Measurements from ENCODE around the gene CCDC157.

CCDC157 gene

DNA sequence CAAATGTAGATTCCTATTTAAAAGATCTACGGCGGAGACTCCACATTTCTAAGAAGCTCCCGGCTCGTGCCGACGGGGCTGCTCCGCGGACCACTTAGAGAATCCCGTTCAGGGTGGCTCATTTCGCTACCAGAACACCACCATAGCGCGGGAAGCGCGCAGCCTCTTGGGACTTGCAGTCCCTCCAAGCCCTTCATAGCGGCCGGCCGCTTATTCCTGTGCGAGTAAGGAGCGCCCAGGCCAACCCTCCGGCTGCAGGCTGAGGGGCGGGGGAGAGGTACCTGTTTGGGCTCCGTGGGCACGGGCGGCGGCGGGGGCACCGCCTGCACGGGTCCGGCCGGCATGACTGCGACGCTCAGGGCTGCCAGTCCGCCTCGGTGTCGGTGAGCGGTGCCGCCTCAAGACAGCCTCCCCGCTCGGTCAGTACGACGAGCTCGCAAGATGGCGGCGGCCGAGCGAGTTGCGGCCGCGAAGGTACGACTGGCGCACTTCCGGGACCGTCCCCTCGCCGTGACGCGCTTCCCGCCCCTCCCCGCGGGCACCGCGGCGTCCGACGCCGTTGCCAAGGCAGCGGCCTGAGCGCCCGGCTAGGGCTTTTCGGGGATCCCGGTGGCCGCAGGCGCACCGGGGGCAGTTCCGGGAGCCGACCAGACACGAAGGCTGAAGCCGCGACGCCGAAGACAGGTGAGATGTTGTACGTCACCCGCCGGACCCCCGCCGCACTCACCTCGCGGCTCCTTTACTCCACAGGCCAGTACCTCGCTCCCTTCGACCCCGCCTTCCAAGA, at the start of gene CCDC157, which contains the start of gene SF3A1:
TSS of gene CCDC157 (plus strand) at position 559 of the 787 bp plus-strand sequence. CDS start 8,994 bp downstream, outside the sequence.
TSS of gene SF3A1 (minus strand) at position 446 of the 787 bp plus-strand sequence. CDS start at position 344, 102 bp downstream.
- Histone ChIP-seq H3K9ac (ENCODE audit: low read length) (peak within 1 kb of the TSS; percentile 87), H3K36me3 (ENCODE audit: control insufficient read depth, insufficient read depth, low read length) (peaks cover 12% of the 10 kb centered on the region), H3K4me3 (ENCODE audit: low read length) (peak within 1 kb of the TSS; percentile 69), H3K27me3 (ENCODE audit: control insufficient read depth, insufficient read depth, low read length) (no peaks in the 10 kb centered on the region), H3K27ac (ENCODE audit: low read depth, low read length) (peak within 1 kb of the TSS; percentile 99), H3K4me1 (ENCODE audit: control insufficient read depth, insufficient read depth, low read length) (no peaks in the 10 kb centered on the region)

GRCh38 chr22:30307041-30307574, 49.7 kb upstream of the CCDC157 start:
- H3K27ac ChIP-seq (ENCODE audit: low read depth, low read length): no peak overlapping the region
- no peak overlapping the region for H3K9ac ChIP-seq (ENCODE audit: low read length)
- H3K4me3 ChIP-seq (ENCODE audit: low read length): no peak overlapping the region
- H3K36me3 ChIP-seq (ENCODE audit: control insufficient read depth, insufficient read depth, low read length): no peaks in the 10 kb centered on the region
- no peaks in the 10 kb centered on the region for H3K27me3 ChIP-seq (ENCODE audit: control insufficient read depth, insufficient read depth, low read length)
- peaks cover 69% of the 10 kb centered on the region for H3K4me1 ChIP-seq (ENCODE audit: control insufficient read depth, insufficient read depth, low read length)

GRCh38 chr22:30308093-30308492, 48.7 kb upstream of the CCDC157 start:
- no peak overlapping the region for H3K4me3 ChIP-seq (ENCODE audit: low read length)
- no peaks in the 10 kb centered on the region for H3K27me3 ChIP-seq (ENCODE audit: control insufficient read depth, insufficient read depth, low read length)
- no peaks in the 10 kb centered on the region for H3K36me3 ChIP-seq (ENCODE audit: control insufficient read depth, insufficient read depth, low read length)
- H3K4me1 ChIP-seq (ENCODE audit: control insufficient read depth, insufficient read depth, low read length): peaks cover 67% of the 10 kb centered on the region
- no peak overlapping the region for H3K9ac ChIP-seq (ENCODE audit: low read length)
- peak overlapping the region; percentile 40 for H3K27ac ChIP-seq (ENCODE audit: low read depth, low read length)

DNA sequence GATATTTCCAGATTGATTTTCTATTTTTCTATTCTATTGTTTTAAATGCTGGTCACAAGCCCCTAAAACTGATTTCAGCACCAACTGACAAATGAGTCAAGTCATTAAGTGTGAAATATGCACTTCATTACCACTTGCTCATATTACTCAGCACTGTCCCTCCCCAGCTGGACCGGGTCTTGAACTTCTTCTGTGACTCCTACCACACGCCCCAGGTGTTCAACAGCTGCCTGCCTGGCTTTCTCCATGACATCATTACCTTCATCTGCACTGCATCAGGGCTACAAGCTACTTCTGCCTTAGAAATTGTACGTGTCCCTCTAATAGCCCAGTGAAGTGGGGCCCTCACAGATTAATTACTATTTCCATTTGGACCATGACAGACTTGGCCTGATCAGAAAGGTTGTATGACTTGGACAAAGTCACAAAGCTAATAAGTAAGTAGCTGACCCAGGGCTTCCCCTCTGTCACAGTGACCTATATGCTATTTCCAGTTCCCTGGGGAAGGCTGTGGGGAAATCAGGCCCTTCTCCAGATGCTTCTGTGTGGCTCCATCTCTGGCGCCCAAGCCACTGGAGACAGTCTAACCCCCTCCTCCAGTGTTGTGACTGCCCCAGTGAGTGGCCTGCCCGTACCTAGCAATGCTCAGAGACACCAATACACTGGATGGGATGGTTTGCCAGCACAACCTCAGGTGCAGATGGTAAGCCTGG, 48.1 kb upstream of the CCDC157 start:
- Histone ChIP-seq H3K9ac (ENCODE audit: low read length) (no peak overlapping the region), H3K36me3 (ENCODE audit: control insufficient read depth, insufficient read depth, low read length) (no peaks in the 10 kb centered on the region), H3K27me3 (ENCODE audit: control insufficient read depth, insufficient read depth, low read length) (no peaks in the 10 kb centered on the region), H3K4me1 (ENCODE audit: control insufficient read depth, insufficient read depth, low read length) (peaks cover 67% of the 10 kb centered on the region), H3K4me3 (ENCODE audit: low read length) (no peak overlapping the region), H3K27ac (ENCODE audit: low read depth, low read length) (peak overlapping the region; percentile 40)

- Histone ChIP-seq H3K27me3 (ENCODE audit: control insufficient read depth, insufficient read depth, low read length) (no peaks in the 10 kb centered on the region), H3K4me3 (ENCODE audit: low read length) (peak overlapping the region; percentile 14), H3K27ac (ENCODE audit: low read depth, low read length) (peak overlapping the region; percentile 86), H3K4me1 (ENCODE audit: control insufficient read depth, insufficient read depth, low read length) (peaks cover 60% of the 10 kb centered on the region), H3K9ac (ENCODE audit: low read length) (no peak overlapping the region), H3K36me3 (ENCODE audit: control insufficient read depth, insufficient read depth, low read length) (no peaks in the 10 kb centered on the region)
Measured at GRCh38 chr22:30309951-30310741, 46.7 kb upstream of the CCDC157 start.

DNA sequence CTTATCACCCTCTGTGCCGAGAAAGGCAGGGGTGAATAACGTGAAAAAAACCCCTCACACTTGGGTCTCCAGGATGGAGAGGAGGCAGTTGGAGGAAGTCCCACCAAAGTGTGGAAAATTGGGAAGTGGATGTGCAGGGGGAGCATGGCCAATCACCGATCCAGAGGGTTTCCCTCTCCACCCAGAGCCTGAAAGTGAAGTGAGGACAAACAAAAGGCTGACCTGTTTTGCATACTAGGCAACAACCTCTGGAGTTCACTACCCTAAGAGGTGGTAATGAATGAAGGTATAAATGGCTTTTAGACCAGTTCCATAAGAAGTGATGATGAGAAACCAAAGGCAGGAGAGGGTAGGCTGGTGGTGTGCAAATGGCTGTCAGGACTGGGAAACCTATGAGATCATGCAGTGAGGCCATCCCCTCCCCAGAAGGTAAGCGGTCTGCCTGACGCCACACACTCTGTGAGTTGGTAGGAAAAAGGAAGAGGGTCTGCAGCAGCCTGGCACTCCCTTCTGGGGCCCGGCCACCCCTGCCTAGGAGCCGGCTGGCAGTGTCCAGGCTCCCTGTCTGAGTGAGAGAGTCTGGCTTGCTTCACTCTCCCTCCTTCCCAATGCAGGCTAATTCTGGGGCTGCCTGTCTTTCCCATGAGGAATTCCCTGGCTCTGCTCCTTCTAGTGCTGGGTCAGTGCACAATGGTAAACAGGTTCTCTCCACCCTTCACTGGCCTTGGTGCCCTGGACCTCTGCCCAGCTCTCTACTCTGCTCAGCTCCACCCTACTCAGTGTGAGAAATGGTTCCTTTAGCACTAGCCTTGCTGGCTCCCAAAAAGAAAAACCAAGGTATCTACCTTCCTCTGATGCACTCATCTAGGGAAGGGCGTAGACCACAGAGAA, 45.7 kb upstream of the CCDC157 start:
- Histone ChIP-seq H3K36me3 (ENCODE audit: control insufficient read depth, insufficient read depth, low read length) (no peaks in the 10 kb centered on the region), H3K9ac (ENCODE audit: low read length) (no peak overlapping the region), H3K27me3 (ENCODE audit: control insufficient read depth, insufficient read depth, low read length) (no peaks in the 10 kb centered on the region), H3K4me1 (ENCODE audit: control insufficient read depth, insufficient read depth, low read length) (peaks cover 55% of the 10 kb centered on the region), H3K4me3 (ENCODE audit: low read length) (peak overlapping the region; percentile 14), H3K27ac (ENCODE audit: low read depth, low read length) (peak overlapping the region; percentile 86)

DNA sequence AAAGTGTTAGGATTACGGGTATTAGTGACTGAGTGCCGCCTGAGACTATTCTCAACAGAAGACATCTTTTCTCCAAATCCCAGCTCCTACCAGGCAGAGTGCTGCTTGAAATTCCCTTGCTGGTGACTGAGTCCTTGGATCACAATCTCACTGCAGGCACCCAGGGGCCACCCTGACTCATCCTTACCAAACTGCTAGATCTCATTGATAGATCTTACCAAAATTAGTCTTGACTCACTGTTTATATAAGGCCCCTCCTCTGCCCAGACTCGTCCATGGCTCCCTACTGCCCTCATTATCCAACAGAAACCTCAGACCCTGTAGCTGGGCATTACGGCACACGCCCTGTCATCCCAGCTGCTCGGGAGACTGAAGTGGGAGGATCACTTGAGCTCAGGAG, 44.8 kb upstream of the CCDC157 start:
- Histone ChIP-seq H3K27me3 (ENCODE audit: control insufficient read depth, insufficient read depth, low read length) (no peaks in the 10 kb centered on the region), H3K36me3 (ENCODE audit: control insufficient read depth, insufficient read depth, low read length) (no peaks in the 10 kb centered on the region), H3K27ac (ENCODE audit: low read depth, low read length) (peak overlapping the region; percentile 86), H3K4me3 (ENCODE audit: low read length) (no peak overlapping the region), H3K4me1 (ENCODE audit: control insufficient read depth, insufficient read depth, low read length) (peaks cover 47% of the 10 kb centered on the region), H3K9ac (ENCODE audit: low read length) (no peak overlapping the region)

DNA sequence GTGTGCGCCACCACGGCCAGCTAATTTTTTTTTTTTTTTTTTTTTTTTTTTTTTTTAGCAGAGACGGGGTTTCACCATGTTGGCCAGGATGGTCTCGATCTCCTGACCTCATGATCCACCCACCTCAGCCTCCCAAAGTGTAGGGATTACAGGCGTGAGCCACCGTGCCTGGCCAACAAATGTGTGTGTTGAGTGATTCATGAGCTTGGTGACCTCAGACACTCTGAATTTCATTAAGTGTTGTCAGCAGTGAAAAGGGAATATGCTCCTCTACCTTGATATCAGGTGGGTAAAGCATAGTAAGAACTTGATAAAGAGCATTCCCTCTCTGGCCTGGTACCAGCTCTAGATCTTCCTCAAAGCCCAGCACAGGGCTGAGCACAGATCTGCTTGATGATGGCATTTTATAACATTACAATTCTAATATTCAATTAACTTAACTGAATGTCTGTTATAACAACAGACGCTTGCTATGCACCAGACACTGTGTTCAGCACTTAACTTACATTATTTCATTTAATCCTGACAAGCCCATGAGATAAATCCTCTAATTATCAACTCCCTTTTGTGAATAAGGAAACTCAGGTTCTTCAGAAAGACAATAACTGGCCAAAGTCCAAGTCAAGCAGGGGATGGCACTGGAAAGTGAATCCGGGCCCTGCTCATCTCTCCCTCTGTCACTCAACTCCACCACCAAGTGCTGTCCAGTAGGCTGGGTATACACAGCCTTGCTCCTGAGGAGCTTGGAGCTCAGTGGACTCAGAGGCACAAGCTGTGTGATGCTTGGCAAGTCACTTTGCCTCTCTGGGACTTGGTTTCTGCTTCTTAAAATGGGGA, 43.1 kb upstream of the CCDC157 start:
- no peaks in the 10 kb centered on the region for H3K36me3 ChIP-seq (ENCODE audit: control insufficient read depth, insufficient read depth, low read length)
- H3K27me3 ChIP-seq (ENCODE audit: control insufficient read depth, insufficient read depth, low read length): no peaks in the 10 kb centered on the region
- H3K9ac ChIP-seq (ENCODE audit: low read length): no peak overlapping the region
- H3K4me3 ChIP-seq (ENCODE audit: low read length): no peak overlapping the region
- no peak overlapping the region for H3K27ac ChIP-seq (ENCODE audit: low read depth, low read length)
- H3K4me1 ChIP-seq (ENCODE audit: control insufficient read depth, insufficient read depth, low read length): peaks cover 38% of the 10 kb centered on the region

DNA sequence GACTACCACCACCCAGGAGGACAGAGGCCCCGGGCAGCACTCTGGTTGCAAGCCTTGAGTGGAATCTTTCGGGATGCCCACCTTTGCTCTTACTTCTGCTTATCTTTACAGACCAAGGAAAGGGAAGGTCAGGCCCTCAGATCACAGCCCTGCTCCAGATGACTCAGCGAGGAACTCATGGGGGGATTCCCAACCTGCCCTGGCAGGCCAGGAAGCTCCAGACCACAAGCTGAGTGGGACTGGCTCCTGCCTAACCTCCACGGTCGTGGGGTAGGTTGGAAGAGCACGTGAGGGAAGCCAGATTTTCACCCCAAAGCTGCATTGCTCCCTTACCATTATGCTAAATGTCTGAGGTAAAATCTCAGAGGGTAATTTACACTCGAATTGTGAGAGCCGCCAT, 41.9 kb upstream of the CCDC157 start:
- no peak overlapping the region for H3K4me3 ChIP-seq (ENCODE audit: low read length)
- no peaks in the 10 kb centered on the region for H3K36me3 ChIP-seq (ENCODE audit: control insufficient read depth, insufficient read depth, low read length)
- H3K4me1 ChIP-seq (ENCODE audit: control insufficient read depth, insufficient read depth, low read length): peaks cover 28% of the 10 kb centered on the region
- no peaks in the 10 kb centered on the region for H3K27me3 ChIP-seq (ENCODE audit: control insufficient read depth, insufficient read depth, low read length)
- H3K9ac ChIP-seq (ENCODE audit: low read length): no peak overlapping the region
- H3K27ac ChIP-seq (ENCODE audit: low read depth, low read length): no peak overlapping the region

- peaks cover 4% of the 10 kb centered on the region for H3K36me3 ChIP-seq (ENCODE audit: control insufficient read depth, insufficient read depth, low read length)
- H3K9ac ChIP-seq (ENCODE audit: low read length): no peak overlapping the region
- no peaks in the 10 kb centered on the region for H3K27me3 ChIP-seq (ENCODE audit: control insufficient read depth, insufficient read depth, low read length)
- peaks cover 16% of the 10 kb centered on the region for H3K4me1 ChIP-seq (ENCODE audit: control insufficient read depth, insufficient read depth, low read length)
- H3K4me3 ChIP-seq (ENCODE audit: low read length): no peak overlapping the region
- H3K27ac ChIP-seq (ENCODE audit: low read depth, low read length): no peak overlapping the region
Measured at GRCh38 chr22:30315962-30316576, 40.7 kb upstream of the CCDC157 start.

Measured in rectal smooth muscle tissue (tissue), 1 donor.